ENCODE results near the gene ACADVL.

- no peak for TF ChIP-seq CTCF (IDR thresholded peaks at IDR 0.05)
- no peak for TF ChIP-seq POLR2A (IDR thresholded peaks at IDR 0.05; ENCODE audit: low read depth)
These were observed 30.1 kb downstream of the ACADVL start for GRCh38 chr17:7249830-7250229.

Measured in esophagus muscularis mucosa (tissue), 3 donors.